OCI-LY3 (cell line): Measurements from ENCODE around the gene NACC1.

Experiments
- CTCF ChIP-seq: fragments of 200-600, 300-600 bp; sonication (generic); IDR thresholded peaks from 2 replicates; pipeline ENCODE4 v1.5.1; 2014; ENCODE audit warnings: antibody characterized with exemption, low read length, low read depth
- EZH2phosphoT487 ChIP-seq: fragments of 200-600 bp; shearing (Covaris generic); IDR thresholded peaks from 2 replicates; pipeline ENCODE4 v1.6.1; 2018; ENCODE audit warnings: antibody characterized with exemption, mixed run types, low read depth

DNA sequence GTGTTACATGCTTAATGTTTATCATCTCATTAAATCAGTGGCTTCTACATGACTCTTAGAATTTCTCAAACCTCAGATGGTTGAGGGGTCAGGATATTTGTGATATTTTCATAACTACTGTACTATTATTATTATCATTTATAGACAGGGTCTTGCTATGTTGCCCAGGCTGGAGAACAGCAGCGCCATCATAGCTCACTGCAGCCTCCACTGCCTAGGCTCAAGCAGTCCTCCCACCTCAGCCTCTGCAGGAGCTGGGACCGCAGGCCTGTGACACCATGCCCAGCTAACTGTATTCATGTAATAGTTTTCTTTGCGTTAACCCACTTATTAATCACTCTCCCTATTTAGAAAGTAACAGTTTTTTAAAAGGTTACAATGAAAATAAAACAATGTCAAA, 41.6 kb downstream of the NACC1 start:
- TF ChIP-seq CTCF: no peak
- no peak for TF ChIP-seq EZH2phosphoT487
